ENCODE measurements around the gene DNAH2.
A peak's percentile ranks its signal among the peaks of the same experiment; 100 is the strongest.

Gene DNAH2

GRCh38 chr17:7688808-7689316 lies 28.7 kb upstream of the DNAH2 start:
- peaks cover 28% of the 10 kb centered on the region for H3K36me3 ChIP-seq (ENCODE audit: insufficient read depth, insufficient read length, low read length)
- no peaks in the 10 kb centered on the region for H3K27me3 ChIP-seq (ENCODE audit: insufficient read depth, insufficient read length)
- TF ChIP-seq SUZ12 (IDR thresholded peaks at IDR 0.05; ENCODE audit: extremely low read depth, insufficient read depth, insufficient read length) = no peak
- TF ChIP-seq ZNF274 (IDR thresholded peaks at IDR 0.05; ENCODE audit: low read depth, low read length) = no peak
- TF ChIP-seq YY1 (IDR thresholded peaks at IDR 0.05; ENCODE audit: insufficient read depth, insufficient read length) = no peak
- H3K9me3 ChIP-seq (ENCODE audit: insufficient read depth, low read length) = no peaks in the 10 kb centered on the region
- peaks cover 1% of the 10 kb centered on the region for H3K4me1 ChIP-seq (ENCODE audit: insufficient read depth, insufficient read length)
- peak overlapping the region; percentile 80 for H3K4me3 ChIP-seq (ENCODE audit: insufficient read length, low read depth)
- no peak for DNase-seq (ENCODE audit: low read depth, low spot score)
- H3K9ac ChIP-seq (ENCODE audit: insufficient read length, low read depth) = peak overlapping the region; percentile 94

GRCh38 chr17:7695586-7695985 lies 22.0 kb upstream of the DNAH2 start:
- Histone ChIP-seq H3K4me1 (ENCODE audit: insufficient read depth, insufficient read length) (no peaks in the 10 kb centered on the region), H3K27me3 (ENCODE audit: insufficient read depth, insufficient read length) (no peaks in the 10 kb centered on the region), H3K9ac (ENCODE audit: insufficient read length, low read depth) (no peak overlapping the region), H3K36me3 (ENCODE audit: insufficient read depth, insufficient read length, low read length) (peaks cover 36% of the 10 kb centered on the region), H3K9me3 (ENCODE audit: insufficient read depth, low read length) (no peaks in the 10 kb centered on the region), H3K4me3 (ENCODE audit: insufficient read length, low read depth) (no peak overlapping the region)
- no peak for TF ChIP-seq ZNF274 (IDR thresholded peaks at IDR 0.05; ENCODE audit: low read depth, low read length)
- TF ChIP-seq SUZ12 (IDR thresholded peaks at IDR 0.05; ENCODE audit: extremely low read depth, insufficient read depth, insufficient read length) = no peak
- no peak for TF ChIP-seq YY1 (IDR thresholded peaks at IDR 0.05; ENCODE audit: insufficient read depth, insufficient read length)
- no peak for DNase-seq (ENCODE audit: low read depth, low spot score)

- DNase-seq (ENCODE audit: low read depth, low spot score) = no peak
- H3K36me3 ChIP-seq (ENCODE audit: insufficient read depth, insufficient read length, low read length) = peaks cover 55% of the 10 kb centered on the region
- TF ChIP-seq SUZ12 (IDR thresholded peaks at IDR 0.05; ENCODE audit: extremely low read depth, insufficient read depth, insufficient read length) (no peak), ZNF274 (IDR thresholded peaks at IDR 0.05; ENCODE audit: low read depth, low read length) (no peak), YY1 (IDR thresholded peaks at IDR 0.05; ENCODE audit: insufficient read depth, insufficient read length) (no peak)
- H3K9ac ChIP-seq (ENCODE audit: insufficient read length, low read depth) = no peak overlapping the region
- H3K4me1 ChIP-seq (ENCODE audit: insufficient read depth, insufficient read length) = peaks cover 4% of the 10 kb centered on the region
- H3K27me3 ChIP-seq (ENCODE audit: insufficient read depth, insufficient read length) = no peaks in the 10 kb centered on the region
- H3K4me3 ChIP-seq (ENCODE audit: insufficient read length, low read depth) = no peak overlapping the region
- no peaks in the 10 kb centered on the region for H3K9me3 ChIP-seq (ENCODE audit: insufficient read depth, low read length)
These were observed 19.5 kb upstream of the DNAH2 start for GRCh38 chr17:7697828-7698588.

GRCh38 chr17:7700510-7700909 lies 17.0 kb upstream of the DNAH2 start:
- peaks cover 43% of the 10 kb centered on the region for H3K36me3 ChIP-seq (ENCODE audit: insufficient read depth, insufficient read length, low read length)
- no peaks in the 10 kb centered on the region for H3K27me3 ChIP-seq (ENCODE audit: insufficient read depth, insufficient read length)
- TF ChIP-seq YY1 (IDR thresholded peaks at IDR 0.05; ENCODE audit: insufficient read depth, insufficient read length) (no peak), SUZ12 (IDR thresholded peaks at IDR 0.05; ENCODE audit: extremely low read depth, insufficient read depth, insufficient read length) (no peak), ZNF274 (IDR thresholded peaks at IDR 0.05; ENCODE audit: low read depth, low read length) (no peak)
- H3K4me3 ChIP-seq (ENCODE audit: insufficient read length, low read depth) = no peak overlapping the region
- DNase-seq (ENCODE audit: low read depth, low spot score) = no peak
- no peak overlapping the region for H3K9ac ChIP-seq (ENCODE audit: insufficient read length, low read depth)
- peaks cover 14% of the 10 kb centered on the region for H3K4me1 ChIP-seq (ENCODE audit: insufficient read depth, insufficient read length)
- H3K9me3 ChIP-seq (ENCODE audit: insufficient read depth, low read length) = no peaks in the 10 kb centered on the region

- Histone ChIP-seq H3K4me3 (ENCODE audit: insufficient read length, low read depth) (no peak overlapping the region), H3K4me1 (ENCODE audit: insufficient read depth, insufficient read length) (peaks cover 14% of the 10 kb centered on the region), H3K27me3 (ENCODE audit: insufficient read depth, insufficient read length) (peaks cover 10% of the 10 kb centered on the region), H3K36me3 (ENCODE audit: insufficient read depth, insufficient read length, low read length) (peaks cover 35% of the 10 kb centered on the region), H3K9ac (ENCODE audit: insufficient read length, low read depth) (no peak overlapping the region), H3K9me3 (ENCODE audit: insufficient read depth, low read length) (no peaks in the 10 kb centered on the region)
- DNase-seq (ENCODE audit: low read depth, low spot score) = no peak
- TF ChIP-seq SUZ12 (IDR thresholded peaks at IDR 0.05; ENCODE audit: extremely low read depth, insufficient read depth, insufficient read length) (no peak), ZNF274 (IDR thresholded peaks at IDR 0.05; ENCODE audit: low read depth, low read length) (no peak), YY1 (IDR thresholded peaks at IDR 0.05; ENCODE audit: insufficient read depth, insufficient read length) (no peak)
These were observed 15.9 kb upstream of the DNAH2 start for GRCh38 chr17:7701681-7702080.

- H3K4me3 ChIP-seq (ENCODE audit: insufficient read length, low read depth) = no peak overlapping the region
- peak overlapping the region; percentile 10 for H3K9ac ChIP-seq (ENCODE audit: insufficient read length, low read depth)
- peaks cover 12% of the 10 kb centered on the region for H3K27me3 ChIP-seq (ENCODE audit: insufficient read depth, insufficient read length)
- H3K4me1 ChIP-seq (ENCODE audit: insufficient read depth, insufficient read length) = peaks cover 14% of the 10 kb centered on the region
- DNase-seq (ENCODE audit: low read depth, low spot score) = no peak
- no peaks in the 10 kb centered on the region for H3K9me3 ChIP-seq (ENCODE audit: insufficient read depth, low read length)
- TF ChIP-seq YY1 (IDR thresholded peaks at IDR 0.05; ENCODE audit: insufficient read depth, insufficient read length) = no peak
- TF ChIP-seq SUZ12 (IDR thresholded peaks at IDR 0.05; ENCODE audit: extremely low read depth, insufficient read depth, insufficient read length) = no peak
- TF ChIP-seq ZNF274 (IDR thresholded peaks at IDR 0.05; ENCODE audit: low read depth, low read length) = no peak
- H3K36me3 ChIP-seq (ENCODE audit: insufficient read depth, insufficient read length, low read length) = peaks cover 30% of the 10 kb centered on the region
These were observed 14.8 kb upstream of the DNAH2 start for GRCh38 chr17:7702776-7703175.

All from NT2/D1 (cell line).